Peyer's patch (tissue), 4 donors: ENCODE results near the gene TMEM117. TPM values are rescaled to one million over a fixed set of nuclear protein-coding genes. Genes with fewer than 3 reads are reported as not detected.

Source experiments
- DNase-seq, 3 donors: peaks; one replicate each; pipeline ENCODE4 v3.0.0-alpha.2; 2017 to 2019
- H3K27ac ChIP-seq, 4 donors: fragments of 200-600 bp; sonication (generic); one replicate each; pipeline ENCODE4 v1.5.1; 2016 to 2019
- H3K27me3 ChIP-seq, 2 donors: fragments of 200-600 bp; sonication (generic); one replicate each; pipeline ENCODE4 v1.5.1; 2019
- H3K36me3 ChIP-seq, 3 donors: fragments of 200-600 bp; sonication (generic); one replicate each; pipeline ENCODE4 v1.5.1; 2016 to 2019
- H3K4me1 ChIP-seq, 4 donors: fragments of 200-600 bp; sonication (generic); one replicate each; pipeline ENCODE4 v1.5.1; 2016 to 2019
- H3K4me3 ChIP-seq, 4 donors: fragments of 200-600 bp; sonication (generic); 1 replicate in 3 of 4; 2 replicates in 1 of 4; pipeline ENCODE4 v1.5.1; 2016 to 2019; ENCODE audit warnings: mild to moderate bottlenecking in 1 of 4
- H3K9me3 ChIP-seq, 4 donors: fragments of 200-600 bp; sonication (generic); one replicate each; pipeline ENCODE4 v1.5.1; 2016 to 2019; ENCODE audit warnings: mild to moderate bottlenecking in 1 of 4
- POLR2A ChIP-seq, 2 donors: fragments of 450-650 bp; IDR thresholded peaks; one replicate each; pipeline ENCODE4 v1.5.1; 2017; ENCODE audit warnings: antibody characterized with exemption in 2 of 2, mild to moderate bottlenecking in 2 of 2, moderate library complexity in 2 of 2
- total RNA-seq, 4 donors: library from RNA; depleted of rRNA; stranded (reverse); fragments of >200 nt; gene quantifications; one replicate each; pipeline ENCODE4 v1.1.0, GENCODE V29; 2016
- TF ChIP-seq, protein P1 (sequence below), 6 experiments: fragments of 450-650 bp in 4 of 6; fragments of 200-600 bp in 2 of 6; sonication (generic) in 1 of 6; IDR thresholded peaks; one replicate each; pipeline ENCODE4 v1.5.1; 2017 to 2019; ENCODE audit warnings: antibody characterized with exemption in 6 of 6, mild to moderate bottlenecking in 3 of 6, moderate library complexity in 1 of 6

Gene TMEM117
- total RNA-seq, 4 donors from 2014 or later = 10.7 to 60.1 (median 51.9) TPM

- TF ChIP-seq, protein P1, sequence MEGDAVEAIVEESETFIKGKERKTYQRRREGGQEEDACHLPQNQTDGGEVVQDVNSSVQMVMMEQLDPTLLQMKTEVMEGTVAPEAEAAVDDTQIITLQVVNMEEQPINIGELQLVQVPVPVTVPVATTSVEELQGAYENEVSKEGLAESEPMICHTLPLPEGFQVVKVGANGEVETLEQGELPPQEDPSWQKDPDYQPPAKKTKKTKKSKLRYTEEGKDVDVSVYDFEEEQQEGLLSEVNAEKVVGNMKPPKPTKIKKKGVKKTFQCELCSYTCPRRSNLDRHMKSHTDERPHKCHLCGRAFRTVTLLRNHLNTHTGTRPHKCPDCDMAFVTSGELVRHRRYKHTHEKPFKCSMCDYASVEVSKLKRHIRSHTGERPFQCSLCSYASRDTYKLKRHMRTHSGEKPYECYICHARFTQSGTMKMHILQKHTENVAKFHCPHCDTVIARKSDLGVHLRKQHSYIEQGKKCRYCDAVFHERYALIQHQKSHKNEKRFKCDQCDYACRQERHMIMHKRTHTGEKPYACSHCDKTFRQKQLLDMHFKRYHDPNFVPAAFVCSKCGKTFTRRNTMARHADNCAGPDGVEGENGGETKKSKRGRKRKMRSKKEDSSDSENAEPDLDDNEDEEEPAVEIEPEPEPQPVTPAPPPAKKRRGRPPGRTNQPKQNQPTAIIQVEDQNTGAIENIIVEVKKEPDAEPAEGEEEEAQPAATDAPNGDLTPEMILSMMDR (IDR thresholded peaks at IDR 0.05) = peak in 4 of 6 experiments; percentile 17 to 58 (median 51)
- no peak for TF ChIP-seq POLR2A (IDR thresholded peaks at IDR 0.05)
- DNase-seq = no peak
- H3K27me3 ChIP-seq = no peaks in the 10 kb centered on the region
These were observed 122.0 kb downstream of the TMEM117 start for GRCh38 chr12:43957732-43958372.

GRCh38 chr12:43964033-43964432 lies 128.2 kb downstream of the TMEM117 start:
- Histone ChIP-seq H3K4me3 (no peak overlapping the region), H3K4me1 (no peaks in the 10 kb centered on the region), H3K36me3 (no peaks in the 10 kb centered on the region), H3K9me3 (no peaks in the 10 kb centered on the region), H3K27ac (no peak overlapping the region), H3K27me3 (no peaks in the 10 kb centered on the region)
- no peak for DNase-seq
- no peak for TF ChIP-seq POLR2A (IDR thresholded peaks at IDR 0.05)
- TF ChIP-seq, protein P1 (IDR thresholded peaks at IDR 0.05) = no peak

More at GRCh38 chr12:43957732-43958372, 122.0 kb downstream of the TMEM117 start:
- H3K4me3 ChIP-seq = no peak overlapping the region
- H3K27ac ChIP-seq = no peak overlapping the region
- H3K9me3 ChIP-seq = no peaks in the 10 kb centered on the region
- no peaks in the 10 kb centered on the region for H3K4me1 ChIP-seq
- no peaks in the 10 kb centered on the region for H3K36me3 ChIP-seq

GRCh38 chr12:43964961-43965360 lies 129.1 kb downstream of the TMEM117 start:
- Histone ChIP-seq H3K4me1 (no peaks in the 10 kb centered on the region), H3K4me3 (no peak overlapping the region), H3K9me3 (no peaks in the 10 kb centered on the region), H3K36me3 (no peaks in the 10 kb centered on the region), H3K27ac (no peak overlapping the region), H3K27me3 (no peaks in the 10 kb centered on the region)
- no peak for TF ChIP-seq POLR2A (IDR thresholded peaks at IDR 0.05)
- TF ChIP-seq, protein P1 (IDR thresholded peaks at IDR 0.05) = no peak
- DNase-seq = no peak

GRCh38 chr12:43965899-43966298 lies 130.0 kb downstream of the TMEM117 start:
- Histone ChIP-seq H3K4me1 (no peaks in the 10 kb centered on the region), H3K9me3 (no peaks in the 10 kb centered on the region), H3K36me3 (no peaks in the 10 kb centered on the region), H3K27me3 (no peaks in the 10 kb centered on the region), H3K27ac (no peak overlapping the region), H3K4me3 (no peak overlapping the region)
- no peak for DNase-seq
- TF ChIP-seq POLR2A (IDR thresholded peaks at IDR 0.05) = no peak
- TF ChIP-seq, protein P1 (IDR thresholded peaks at IDR 0.05) = no peak

DNA sequence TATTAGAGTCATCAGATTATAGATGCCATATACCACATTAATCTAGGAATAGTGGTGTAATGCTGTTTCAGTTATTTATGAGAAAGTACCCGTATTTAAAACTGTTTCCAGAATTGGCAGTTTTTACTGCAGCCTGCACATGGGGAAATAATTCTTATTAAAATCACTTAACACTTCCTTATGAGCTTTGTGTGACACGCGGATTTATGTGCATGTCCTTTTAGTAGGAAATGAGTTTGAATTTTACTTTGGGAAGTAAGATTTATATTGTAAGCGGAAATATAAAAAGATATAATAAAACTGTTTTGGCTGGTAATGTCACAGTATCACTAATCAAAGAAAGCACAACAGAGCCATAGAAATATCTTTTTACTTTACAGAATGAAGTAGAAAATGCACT lies 132.9 kb downstream of the TMEM117 start:
- H3K27ac ChIP-seq = no peak overlapping the region
- H3K4me1 ChIP-seq = no peaks in the 10 kb centered on the region
- no peak for DNase-seq
- no peaks in the 10 kb centered on the region for H3K9me3 ChIP-seq
- H3K27me3 ChIP-seq = no peaks in the 10 kb centered on the region
- TF ChIP-seq POLR2A (IDR thresholded peaks at IDR 0.05) = no peak
- TF ChIP-seq, protein P1 (IDR thresholded peaks at IDR 0.05) = no peak
- peaks cover 0 to 5% (median 0%) of the 10 kb centered on the region in 3 donors for H3K36me3 ChIP-seq
- no peak overlapping the region for H3K4me3 ChIP-seq
